GM12878 (cell line): Measurements from ENCODE around the gene SIDT1. TPM values are rescaled to one million over a fixed set of nuclear protein-coding genes. Genes with fewer than 3 reads are reported as not detected.

Source experiments
- ATAC-seq: fragments of 200-7000 bp; cut with Tn5 transposase; 3 replicates; pipeline ENCODE4 v1.9.1; 2020; ENCODE audit warnings: mild to moderate bottlenecking, moderate library complexity
- BruUV-seq: library from RNA; stranded (reverse); fragments of 400-500 nt; replicated peaks from 2 replicates; lab custom pipeline; 2021; lab: Mats Ljungman, UMichigan
- CTCF ChIA-PET: fragments of 300-600 bp; sonication (Branson Sonifier 250); formaldehyde crosslinking; extraction: SDS; loops from one replicate; lab custom pipeline; 2021; ENCODE audit warnings: inconsistent platforms; lab: Yijun Ruan, JAX
- POLR2A ChIA-PET: fragments of 350-600 bp; formaldehyde crosslinking; extraction: SDS; loops from one replicate; lab custom pipeline; 2021; ENCODE audit warnings: inconsistent platforms; lab: Charles Lee
- RAD21 ChIA-PET: fragments of 300-600 bp; sonication (Branson Sonifier 250); formaldehyde crosslinking; loops from one replicate; lab custom pipeline; 2023; ENCODE audit warnings: antibody characterized with exemption; ENCODE audit not compliant: unreplicated experiment; lab: Charles Lee
- SMC1A ChIA-PET: fragments of 300-600 bp; sonication (Branson Sonifier 250); formaldehyde crosslinking; loops from one replicate; lab custom pipeline; 2023; ENCODE audit not compliant: unreplicated experiment, uncharacterized antibody; lab: Charles Lee
- DNase-seq: peaks from one replicate; pipeline ENCODE4 v3.0.0-alpha.2; 2011; ENCODE audit warnings: low read depth, low spot score
- FAIRE-seq: peaks from 3 replicates; lab custom pipeline; 2011; peaks lifted over from hg19 to GRCh38; lab: Jason Lieb, UNC
- H2AFZ ChIP-seq: 2 replicates; pipeline ENCODE4 v1.6.0; 2011; ENCODE audit warnings: low read depth, low read length, control low read depth; ENCODE audit not compliant: control insufficient read depth
- H3K27ac ChIP-seq: 2 replicates; pipeline ENCODE4 v1.5.1; 2011; ENCODE audit warnings: control low read depth; ENCODE audit not compliant: control insufficient read depth, insufficient read depth
- H3K27me3 ChIP-seq, 2 experiments: replicated peaks in 1 of 2; 2 replicates each; pipeline versions ENCODE4 v1.6.0 to v1.6.1; 2011; ENCODE audit warnings: low read length in 1 of 2; ENCODE audit not compliant: control insufficient read depth in 2 of 2, insufficient read depth in 2 of 2
- H3K36me3 ChIP-seq, 2 experiments: 2 replicates each; pipeline ENCODE4 v1.5.1; 2011; ENCODE audit warnings: low read length in 1 of 2; ENCODE audit not compliant: control insufficient read depth in 2 of 2, insufficient read depth in 2 of 2
- H3K4me1 ChIP-seq: 2 replicates; pipeline ENCODE4 v1.6.1; 2011; ENCODE audit warnings: mild to moderate bottlenecking, low read length, moderate library complexity, mixed read lengths; ENCODE audit not compliant: control insufficient read depth, insufficient read depth
- H3K4me2 ChIP-seq: 2 replicates; pipeline ENCODE4 v1.6.0; 2011; ENCODE audit warnings: control low read depth; ENCODE audit not compliant: control insufficient read depth, insufficient read depth
- H3K4me3 ChIP-seq: fragments of 200-600 bp; sonication (generic); 2 replicates; pipeline ENCODE4 v1.5.1; 2016
- H3K79me2 ChIP-seq: 2 replicates; pipeline ENCODE4 v1.6.0; 2011; ENCODE audit warnings: low read length; ENCODE audit not compliant: control insufficient read depth, insufficient read depth
- H3K9ac ChIP-seq: 2 replicates; pipeline ENCODE4 v1.8.0; 2011; ENCODE audit warnings: low read length, control low read depth, mixed read lengths; ENCODE audit not compliant: control insufficient read depth, insufficient read depth
- H3K9me3 ChIP-seq: replicated peaks from 3 replicates; pipeline ENCODE4 v1.5.1; 2011; ENCODE audit warnings: mild to moderate bottlenecking, low read length; ENCODE audit not compliant: control insufficient read depth, insufficient read depth
- H4K20me1 ChIP-seq: 2 replicates; pipeline ENCODE4 v1.6.0; 2011; ENCODE audit not compliant: control insufficient read depth, insufficient read depth
- CTCF ChIP-seq, 3 experiments: IDR thresholded peaks in 2 of 3; conservative IDR thresholded peaks in 1 of 3; 2 replicates each; pipeline ENCODE4 v1.5.1; 2011; ENCODE audit warnings: low read depth in 3 of 3, low read length in 3 of 3, mild to moderate bottlenecking in 3 of 3, control low read depth in 2 of 3, moderate library complexity in 2 of 3, inconsistent platforms in 1 of 3, mixed read lengths in 1 of 3; ENCODE audit not compliant: control insufficient read depth in 2 of 3, insufficient read depth in 1 of 3; ENCODE audit errors: extremely low read depth in 1 of 3
- ETV6 ChIP-seq, 2 experiments: fragments of 450-650 bp in 1 of 2; IDR thresholded peaks in 1 of 2; conservative IDR thresholded peaks in 1 of 2; 2 replicates each; pipeline ENCODE4 v1.6.1; 2014; ENCODE audit warnings: antibody characterized with exemption in 1 of 2, borderline replicate concordance in 1 of 2, low read depth in 1 of 2, mild to moderate bottlenecking in 1 of 2, moderate library complexity in 1 of 2
- NRF1 ChIP-seq: conservative IDR thresholded peaks from 2 replicates; pipeline ENCODE4 v1.6.1; 2011; ENCODE audit warnings: mild to moderate bottlenecking, low read depth, low read length, improper control_type of control experiment
- RAD21 ChIP-seq: IDR thresholded peaks from 2 replicates; pipeline ENCODE4 v1.6.1; 2011; ENCODE audit warnings: mild to moderate bottlenecking, low read depth, low read length, moderate library complexity; ENCODE audit not compliant: insufficient read depth
- ZZZ3 ChIP-seq: IDR thresholded peaks from 2 replicates; pipeline ENCODE4 v1.6.1; 2011; ENCODE audit warnings: low read depth; ENCODE audit not compliant: control insufficient read depth, insufficient read length
- in situ Hi-C: fragments of 300-500 bp; cut with MboI; formaldehyde crosslinking; loops from 9 replicates; pipeline ENCODE4 v1.14.3; 2018; ENCODE audit warnings: mixed read lengths
- intact Hi-C: fragments of 100-400 bp; cut with micrococcal nuclease; formaldehyde crosslinking; loops from one replicate; pipeline ENCODE4 v1.14.2; 2022; ENCODE audit not compliant: unreplicated experiment
- polyA plus RNA-seq, 11 experiments: library from polyadenylated mRNA; depleted of rRNA in 4 of 11; unstranded in 6 of 11; stranded (reverse) in 5 of 11; fragments of >200 nt; fragmentation: Nextera tagmentation in 4 of 11; fragmentation: Illumina TruSeq in 1 of 11; extraction: Ambion mirVana in 4 of 11; extraction: Trizol in 1 of 11; gene quantifications; 1 replicate in 1 of 11; 2 replicates in 10 of 11; pipeline versions ENCODE4 v1.2.1 to v1.2.3, GENCODE V29; 2011 to 2016; ENCODE audit warnings: inconsistent platforms in 2 of 11, missing spikeins in 2 of 11, low read depth in 1 of 11
- total RNA-seq, 4 experiments: library from RNA; depleted of rRNA in 3 of 4; stranded (reverse); fragments of >200 nt in 3 of 4; fragmentation: Illumina TruSeq in 1 of 4; extraction: Trizol in 1 of 4; gene quantifications; 2 replicates each; pipeline versions ENCODE4 v1.2.1 to v1.2.3, GENCODE V29; 2013 to 2021

Gene SIDT1
- total and polyA plus RNA-seq, 10 of the 15 experiments (the other 5 are each of a cell fraction or from before 2014, with no cell fraction given) = 3.0 to 45.0 (median 26.6) TPM

- BruUV-seq = no TSS peak
- POLR2A ChIA-PET = interaction anchor here (0.9 to 3.6 kb wide), 2 partner anchors 11 to 42 kb away, joined by 3 to 11 read pairs; partner anchors contain the start of gene SPICE1
- no peaks in the 10 kb centered on the region for H4K20me1 ChIP-seq
- SMC1A ChIA-PET = interaction anchor here (1.2 to 8.6 kb wide), 8 partner anchors 10 to 70 kb away, joined by 4 to 85 read pairs (median 7); no protein-coding TSS in a partner anchor
- CTCF ChIA-PET = interaction anchor here (0.9 to 9.2 kb wide), 9 partner anchors 10 to 65 kb away, joined by 3 to 102 read pairs (median 8); no protein-coding TSS in a partner anchor
- H3K36me3 ChIP-seq = peaks cover 0 to 11% of the 10 kb centered on the region in 2 experiments; a peak in 1 of 4 replicates
- intact Hi-C loops (no loop called here), in situ Hi-C loops (no loop called here)
- no peak for FAIRE-seq
- H3K9ac ChIP-seq = no peak overlapping the region
- peak; percentile 45 for ATAC-seq
- no peak overlapping the region for H3K27ac ChIP-seq
- H3K79me2 ChIP-seq = peaks cover 47% of the 10 kb centered on the region
- TF ChIP-seq RAD21 (peak; percentile 28; the same call in 1 of the 2 replicates), NRF1 (no peak), CTCF (IDR thresholded peaks at IDR 0.05 in 2 of 3, conservative IDR thresholded peaks at IDR 0.05 in 1 of 3; ENCODE audit: control insufficient read depth in 2 of 3, extremely low read depth in 1 of 3, insufficient read depth in 1 of 3, low read depth in 3 of 3, low read length in 3 of 3) (peak in 2 of 3 experiments; percentile 11 to 27; a peak in 3 of 6 replicates), ETV6 (conservative IDR thresholded peaks at IDR 0.05 in 1 of 2, IDR thresholded peaks at IDR 0.05 in 1 of 2; ENCODE audit: borderline replicate concordance in 1 of 2, low read depth in 1 of 2) (no peak), ZZZ3 (no peak)
- H3K27me3 ChIP-seq = no peaks in the 10 kb centered on the region
- H3K4me2 ChIP-seq = no peak overlapping the region
- H3K9me3 ChIP-seq = no peaks in the 10 kb centered on the region; the same call in 2 of the 3 replicates
- no peaks in the 10 kb centered on the region; the same call in 1 of the 2 replicates for H3K4me1 ChIP-seq
- H2AFZ ChIP-seq = no peak overlapping the region
- no peak for DNase-seq
- RAD21 ChIA-PET = interaction anchor here (1.1 to 1.7 kb wide), 2 partner anchors 21 to 64 kb away, joined by 3 to 4 read pairs; no protein-coding TSS in a partner anchor
- H3K4me3 ChIP-seq = no peak overlapping the region
These were observed 25.0 kb downstream of the SIDT1 start for GRCh38 chr3:113557374-113557773.
